ENCODE data around the gene TMEM187.
"Not testable (repeated sequence)": the region's sequence is repeated elsewhere in the genome, so short reads cannot be mapped to it uniquely, and the experiment has no call there.

TMEM187 gene

DNA sequence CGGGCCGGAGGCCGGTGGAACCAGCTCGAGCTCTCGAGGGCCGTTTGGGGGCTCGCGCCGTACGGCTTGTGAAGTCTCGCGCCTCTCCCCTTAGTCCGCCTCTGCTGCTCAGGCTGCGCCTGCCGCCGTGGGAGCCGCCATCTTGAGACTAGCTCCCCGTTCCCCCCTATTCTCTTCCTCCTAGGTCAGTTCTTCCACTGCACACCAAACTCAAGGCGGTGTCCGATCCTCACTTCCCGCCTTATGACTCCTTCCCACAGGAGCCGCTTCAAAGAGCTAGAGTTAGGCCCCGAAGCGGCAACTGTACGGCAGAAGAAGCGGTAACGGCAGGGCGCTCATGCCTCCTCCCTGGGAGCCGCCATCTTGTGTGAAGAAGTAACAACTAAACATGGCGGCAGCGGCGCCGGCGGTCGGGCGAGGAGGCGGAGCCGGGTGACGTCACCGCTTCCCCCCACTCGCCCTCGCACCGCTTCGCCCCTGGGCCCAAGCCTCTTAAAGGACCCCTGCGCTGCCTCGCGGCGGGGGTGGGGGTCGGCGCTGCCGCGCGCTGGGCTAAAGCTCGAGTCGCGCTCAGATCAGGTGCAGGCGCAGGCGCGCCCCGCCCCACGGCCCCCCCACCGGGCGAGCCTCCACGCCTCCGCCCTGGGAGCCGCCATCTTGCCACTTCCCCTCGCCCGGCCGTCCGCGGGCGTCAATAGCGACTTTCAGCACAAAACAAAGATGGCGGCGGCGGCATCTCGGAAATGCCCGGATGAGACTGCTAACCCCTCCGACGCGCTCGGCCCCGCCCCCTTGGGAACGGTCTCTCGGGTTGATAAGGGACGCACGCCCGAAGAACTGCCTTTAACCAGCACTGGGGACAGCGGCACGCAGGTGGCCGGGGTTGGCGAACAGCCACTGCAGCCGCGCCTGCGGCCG is 845 bp upstream of the TMEM187 start, which contains the start of gene HCFC1:
Gene HCFC1, minus strand, starts transcription at position 369 of the 918 bp plus-strand sequence. CDS start 978 bp downstream, outside the sequence.
- peak; percentile 92 for DNase-seq (ENCODE audit: low spot score)

DNA sequence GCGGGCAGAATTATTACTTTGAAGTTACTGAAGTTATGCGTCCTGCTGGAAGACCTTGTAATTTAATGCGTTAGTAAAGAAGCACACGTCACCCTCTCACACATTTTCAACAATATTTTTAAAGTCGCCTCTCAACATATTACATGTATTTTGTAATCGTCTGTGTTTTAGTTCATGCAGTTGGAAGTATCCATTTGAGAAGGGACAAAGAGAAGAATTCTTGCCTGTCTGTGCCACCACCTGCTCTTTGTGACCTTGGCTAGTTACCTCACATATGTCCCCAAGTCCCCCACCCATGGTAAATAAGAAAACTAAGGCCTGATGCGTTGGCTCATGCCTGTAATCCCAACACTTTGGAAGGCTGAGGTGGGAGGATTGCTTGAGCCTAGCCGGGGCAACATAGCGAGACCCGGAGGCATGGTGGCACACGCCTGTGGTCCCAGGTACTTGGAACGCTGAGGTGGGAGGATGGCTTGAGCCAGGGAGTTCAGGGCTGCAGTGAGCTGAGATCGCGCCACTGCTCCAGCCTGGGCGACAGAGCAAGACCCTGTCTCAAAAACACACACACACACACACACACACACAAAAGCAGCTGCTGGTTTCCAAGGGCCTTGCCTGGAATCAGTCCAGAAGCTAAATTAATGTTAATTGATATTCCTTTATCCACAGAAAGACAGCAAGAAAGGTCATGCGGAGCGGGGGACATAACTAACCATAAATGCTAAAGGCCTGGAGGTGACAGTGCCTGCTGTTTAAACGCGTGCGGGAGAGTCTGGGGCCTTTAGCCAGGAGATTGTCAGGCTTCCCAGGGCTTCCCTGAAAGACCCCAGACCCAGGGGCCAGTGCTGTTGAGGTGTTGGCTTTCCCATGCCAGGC is 811 bp downstream of the TMEM187 start:
- DNase-seq (ENCODE audit: low spot score), result no peak

GRCh38 chrX:153974003-153974725 is 1.6 kb downstream of the TMEM187 start:
- no peak for DNase-seq (ENCODE audit: low spot score)

DNA sequence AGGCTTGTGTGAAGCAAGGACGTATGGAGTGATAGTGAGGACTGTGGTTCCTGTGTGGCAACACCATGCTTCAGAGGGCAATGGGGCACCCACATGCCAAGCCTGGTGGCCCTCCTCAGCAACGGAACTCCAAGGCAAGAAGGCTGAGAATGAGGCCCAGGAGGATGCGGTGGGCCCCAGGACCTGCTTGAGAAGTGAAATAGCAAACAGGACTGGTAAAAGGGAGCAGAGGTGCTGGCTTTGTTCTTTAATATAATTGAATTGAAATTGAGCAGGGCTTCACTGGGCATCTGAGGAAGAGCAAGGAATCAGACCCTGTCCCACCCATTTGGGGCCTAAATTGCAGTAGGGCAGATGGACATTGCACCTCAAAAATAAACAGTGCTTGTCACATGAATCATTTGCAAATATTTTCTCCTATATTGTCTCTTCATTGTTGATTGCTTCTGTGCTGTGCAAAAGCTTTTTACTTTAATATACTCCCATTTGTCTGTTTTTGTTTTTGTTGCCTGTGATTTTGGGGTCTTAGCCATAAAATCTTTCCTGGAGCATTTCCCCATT is 2.3 kb downstream of the TMEM187 start:
- DNase-seq (ENCODE audit: low spot score), result no peak

DNA sequence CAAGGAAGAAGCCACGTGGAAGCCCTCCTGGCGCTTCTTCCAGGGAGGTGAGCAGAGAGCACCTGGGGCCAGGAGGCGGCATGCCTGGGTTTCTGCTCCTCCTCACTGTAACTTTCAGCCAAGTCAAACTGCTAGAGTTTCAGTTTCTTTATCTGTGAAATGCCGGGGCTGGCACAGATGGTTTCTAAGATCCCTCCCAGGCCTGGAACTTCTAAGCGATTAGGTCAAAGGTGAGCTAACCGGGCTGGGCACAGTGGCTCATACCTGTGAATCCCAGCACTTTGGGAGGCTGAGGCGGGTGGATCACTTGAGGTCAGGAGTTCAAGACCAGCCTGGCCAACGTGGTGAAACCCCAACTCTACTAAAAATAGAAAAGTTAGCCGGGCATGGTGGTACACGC is 7.8 kb downstream of the TMEM187 start:
- not testable (repeated sequence) for DNase-seq (ENCODE audit: low spot score)

- DNase-seq (ENCODE audit: low spot score), result no peak
These were observed 8.7 kb downstream of the TMEM187 start for GRCh38 chrX:153981231-153981630.

DNA sequence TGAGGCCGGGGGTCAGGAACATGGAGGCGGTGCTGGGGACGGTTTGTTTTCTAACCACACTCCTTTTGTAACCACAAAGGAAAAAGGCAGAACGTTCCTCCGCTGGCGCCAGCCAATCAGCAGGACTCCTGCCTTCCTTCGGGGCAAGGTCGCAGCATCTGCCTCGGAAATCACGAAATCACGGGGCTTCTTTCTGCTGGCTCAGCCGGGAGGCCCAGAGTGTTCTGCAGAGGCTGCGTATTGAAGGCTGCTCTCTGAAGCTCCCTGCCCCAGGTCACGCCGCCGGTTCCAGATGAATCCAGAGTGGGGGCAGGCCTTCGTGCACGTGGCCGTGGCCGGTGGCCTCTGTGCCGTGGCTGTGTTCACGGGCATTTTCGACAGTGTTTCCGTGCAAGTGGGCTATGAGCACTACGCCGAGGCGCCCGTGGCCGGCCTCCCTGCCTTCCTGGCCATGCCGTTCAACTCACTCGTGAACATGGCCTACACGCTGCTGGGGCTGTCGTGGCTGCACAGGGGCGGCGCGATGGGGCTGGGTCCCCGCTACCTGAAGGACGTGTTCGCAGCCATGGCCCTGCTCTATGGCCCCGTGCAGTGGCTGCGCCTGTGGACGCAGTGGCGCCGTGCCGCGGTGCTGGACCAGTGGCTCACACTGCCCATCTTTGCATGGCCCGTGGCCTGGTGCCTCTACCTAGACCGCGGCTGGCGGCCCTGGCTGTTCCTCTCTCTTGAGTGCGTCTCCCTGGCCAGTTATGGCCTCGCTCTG is 9.4 kb downstream of the TMEM187 start:
- DNase-seq (ENCODE audit: low spot score), result no peak

GRCh38 chrX:153983321-153983801 is 10.8 kb downstream of the TMEM187 start:
- DNase-seq (ENCODE audit: low spot score), result no peak

- no peak for DNase-seq (ENCODE audit: low spot score)
These were observed 12.0 kb downstream of the TMEM187 start for GRCh38 chrX:153984351-153985178.

DNA sequence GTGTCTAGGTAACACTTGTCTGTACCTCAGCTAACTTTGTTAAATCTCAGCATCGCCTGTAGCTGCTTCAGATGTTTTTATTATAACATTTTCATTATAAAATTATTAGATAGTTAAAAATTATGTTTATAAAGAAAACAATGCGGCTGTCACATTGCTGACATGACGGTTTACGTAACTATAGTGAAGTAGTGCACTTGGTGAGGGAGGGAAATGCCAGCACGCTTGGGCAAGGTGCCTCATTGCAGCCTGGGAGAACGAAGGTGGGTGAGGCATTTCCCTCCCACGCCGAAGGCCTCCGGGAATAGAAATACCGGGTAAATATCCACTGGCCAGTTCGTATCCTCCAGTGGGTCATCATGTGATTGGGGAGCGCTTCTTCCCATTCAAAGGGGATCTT is 15.9 kb downstream of the TMEM187 start:
- no peak for DNase-seq (ENCODE audit: low spot score)

DNA sequence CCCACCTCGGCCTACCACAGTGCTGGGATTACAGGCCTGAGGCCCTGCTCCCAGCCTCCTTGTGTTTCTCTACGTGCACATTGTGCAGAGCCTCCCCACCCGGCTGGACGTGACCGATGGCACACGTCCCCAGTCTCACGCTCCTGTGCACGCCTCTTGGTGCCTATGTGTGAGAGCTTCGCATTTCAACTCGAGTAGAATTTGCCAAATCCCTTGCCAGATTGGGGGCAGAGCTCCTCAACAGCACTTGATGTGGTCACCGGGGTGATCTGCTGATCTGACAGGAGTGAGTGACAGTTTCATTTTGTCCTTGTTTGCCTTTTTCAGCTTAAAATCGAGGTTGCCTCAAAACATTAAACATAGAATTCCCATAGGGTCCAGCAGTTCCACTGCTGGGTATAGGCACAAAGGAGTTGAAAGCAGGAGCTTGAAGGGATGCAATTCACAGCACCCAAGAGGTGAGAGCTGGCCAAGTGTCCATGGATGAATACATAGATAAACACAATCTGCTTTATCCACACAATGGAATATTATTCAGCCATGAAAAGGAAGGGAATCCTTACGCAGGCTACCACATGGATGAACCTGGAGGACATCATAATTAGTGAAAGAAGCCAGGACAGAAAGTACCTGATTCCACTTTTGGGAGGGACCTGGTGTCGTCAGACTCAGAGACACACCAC is 17.6 kb downstream of the TMEM187 start:
- no peak for DNase-seq (ENCODE audit: low spot score)

DNA sequence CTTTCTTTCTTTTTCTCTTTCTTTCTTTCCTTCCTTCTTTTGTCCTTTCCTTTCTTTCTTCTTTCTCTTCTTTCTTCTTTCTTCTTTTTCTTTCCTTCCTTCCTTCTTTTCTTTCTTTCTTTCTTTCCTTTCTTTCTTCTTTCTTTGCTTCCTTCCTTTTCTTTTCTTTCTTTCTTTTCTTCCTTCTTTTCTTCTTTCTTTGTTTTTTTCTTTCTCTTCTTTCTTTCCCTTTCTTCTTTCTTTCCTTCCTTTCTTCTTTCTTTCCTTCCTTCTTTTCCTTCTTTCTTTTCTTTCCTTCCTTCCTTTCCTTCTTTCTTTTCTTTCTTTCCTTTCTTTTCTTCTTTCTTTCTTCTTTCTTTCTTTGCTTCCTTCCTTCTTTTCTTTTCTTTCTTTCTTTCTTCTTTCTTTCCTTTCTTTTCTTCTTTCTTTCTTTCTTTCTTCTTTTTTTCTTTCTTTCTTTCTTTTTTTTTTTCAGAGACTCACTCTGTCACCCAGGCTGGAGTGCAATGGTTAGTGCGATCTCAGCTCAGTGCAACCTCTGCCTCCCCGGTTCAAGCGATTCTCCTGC is 18.5 kb downstream of the TMEM187 start:
- no peak for DNase-seq (ENCODE audit: low spot score)

DNA sequence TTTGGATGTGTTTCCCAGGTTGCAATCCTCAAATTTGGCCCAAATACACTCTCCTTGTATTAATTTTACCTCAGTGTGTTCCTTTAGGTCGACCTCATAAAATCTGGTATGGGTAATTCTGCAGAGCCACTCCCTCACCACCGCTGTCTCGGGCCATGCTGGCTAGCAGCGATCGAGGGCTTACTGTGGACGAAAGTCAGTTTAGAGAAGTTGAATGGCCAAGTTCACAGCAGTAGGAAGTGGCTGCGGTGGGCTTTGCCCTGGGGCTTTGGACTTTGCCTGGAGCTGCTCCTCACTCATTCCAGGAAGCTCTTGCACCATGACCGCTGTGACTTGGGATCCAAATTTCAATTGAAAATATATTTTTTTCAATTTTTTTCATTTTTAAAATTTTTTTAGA is 19.6 kb downstream of the TMEM187 start:
- no peak for DNase-seq (ENCODE audit: low spot score)

GRCh38 chrX:153993079-153993478 is 20.5 kb downstream of the TMEM187 start:
- DNase-seq (ENCODE audit: low spot score), result no peak

DNA sequence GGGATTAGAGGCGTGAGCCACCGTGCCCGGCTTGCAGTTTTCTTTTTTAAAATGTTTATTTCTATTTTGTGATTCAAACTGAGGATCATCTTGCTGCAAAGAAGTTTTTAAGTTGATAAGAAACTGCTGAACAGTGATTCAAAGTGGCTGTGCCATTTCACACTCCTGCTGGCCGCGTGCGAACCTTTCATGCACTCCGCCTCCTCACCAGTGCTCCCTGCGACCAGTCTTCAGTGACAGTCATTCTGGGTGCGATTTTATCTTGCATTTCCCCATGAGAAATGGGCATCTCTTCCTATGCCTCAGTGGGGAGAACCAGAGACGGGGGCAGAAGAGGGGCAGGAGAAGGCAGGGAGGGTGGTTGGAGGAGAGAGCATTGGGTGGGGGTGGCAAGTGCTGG is 21.4 kb downstream of the TMEM187 start:
- DNase-seq (ENCODE audit: low spot score), result no peak

- not testable (repeated sequence) for DNase-seq (ENCODE audit: low spot score)
These were observed 21.8 kb downstream of the TMEM187 start for GRCh38 chrX:153994398-153994797.

DNA sequence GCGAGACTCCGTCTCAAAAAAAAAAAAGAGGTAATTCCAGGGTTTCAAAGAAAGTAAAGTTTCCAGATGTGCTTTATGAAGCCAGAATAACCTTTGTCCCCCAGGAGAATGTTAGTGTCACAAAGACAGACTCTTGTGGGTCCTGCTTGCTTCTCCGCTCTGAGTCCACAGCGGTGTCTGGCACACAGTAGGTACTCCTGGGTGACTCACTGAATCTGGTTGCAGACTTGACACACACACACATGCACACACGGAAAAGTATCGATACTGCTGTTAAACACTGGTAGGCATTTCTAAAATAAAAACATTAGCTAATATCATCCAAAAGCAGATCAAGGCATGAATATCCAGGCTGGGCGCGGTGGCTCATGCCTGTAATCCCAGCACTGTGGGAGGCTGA is 22.9 kb downstream of the TMEM187 start:
- DNase-seq (ENCODE audit: low spot score), result no peak

DNA sequence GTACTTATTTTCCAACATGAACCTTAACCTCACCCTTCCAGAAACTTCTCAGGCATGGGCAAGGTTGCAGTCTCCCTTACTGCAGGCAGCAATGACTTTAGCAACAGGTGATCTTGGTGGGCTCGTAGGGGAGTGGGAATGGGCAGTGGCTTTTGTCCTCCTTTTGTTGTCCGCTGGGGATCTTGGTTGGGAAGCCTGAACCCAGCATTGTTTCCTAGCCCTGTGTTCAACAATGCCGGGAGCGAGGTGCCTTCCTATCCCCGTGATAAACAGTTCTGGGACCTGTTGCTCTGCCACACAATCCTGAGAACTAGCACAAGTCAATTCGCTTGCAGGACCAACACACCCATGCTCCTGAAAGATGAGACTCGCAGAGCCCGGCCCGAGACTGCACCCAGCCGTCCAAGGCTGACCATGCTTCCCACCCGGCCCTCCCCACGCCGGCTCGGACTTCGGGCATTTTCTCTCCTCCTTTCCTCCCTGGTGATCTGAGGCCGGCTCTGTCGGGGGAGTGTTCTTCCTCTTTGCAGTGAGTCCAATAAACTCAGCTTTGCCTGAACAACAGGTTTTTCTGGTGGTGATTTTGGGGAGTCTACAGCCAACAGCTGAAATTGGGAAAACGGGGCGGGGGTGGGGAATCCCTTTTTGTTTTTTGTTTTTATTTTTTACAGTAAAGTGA is 26.9 kb downstream of the TMEM187 start:
- no peak for DNase-seq (ENCODE audit: low spot score)
